A673 (cell line): ENCODE results near the gene MBD5. TPM values are rescaled to one million over a fixed set of nuclear protein-coding genes. Genes with fewer than 3 reads are reported as not detected.

Source experiments
- BruUV-seq: library from RNA; stranded (reverse); fragments of 400-500 nt; replicated peaks from 2 replicates; lab custom pipeline; 2021; lab: Mats Ljungman, UMichigan
- CTCF ChIA-PET: fragments of 300-600 bp; sonication (Branson Sonifier 250); formaldehyde crosslinking; loops from one replicate; lab custom pipeline; 2022; ENCODE audit warnings: antibody characterized with exemption; lab: Charles Lee
- POLR2A ChIA-PET: fragments of 300-600 bp; sonication (Branson Sonifier 250); formaldehyde crosslinking; loops from one replicate; lab custom pipeline; 2022; ENCODE audit warnings: antibody characterized with exemption; ENCODE audit not compliant: low non-redundant PET; lab: Charles Lee
- DNase-seq: peaks from one replicate; pipeline ENCODE4 v3.0.0-alpha.2; 2015; ENCODE audit warnings: low spot score
- H3K27ac ChIP-seq: fragments of 200-600 bp; sonication (generic); 2 replicates; pipeline ENCODE4 v1.5.1; 2016; ENCODE audit warnings: mixed run types, low read depth, mild to moderate bottlenecking, mixed read lengths, antibody characterized with exemption, low read length; ENCODE audit not compliant: poor library complexity, severe bottlenecking
- H3K27me3 ChIP-seq: fragments of 200-600 bp; sonication (generic); replicated peaks from 2 replicates; pipeline ENCODE4 v1.6.1; 2017; ENCODE audit warnings: mixed run types, low read depth, mild to moderate bottlenecking, mixed read lengths, antibody characterized with exemption, low read length; ENCODE audit not compliant: insufficient read depth, poor library complexity
- H3K36me3 ChIP-seq: fragments of 200-600 bp; sonication (generic); 2 replicates; pipeline ENCODE4 v1.6.1; 2016; ENCODE audit warnings: mixed run types, mild to moderate bottlenecking, mixed read lengths, antibody characterized with exemption, low read length; ENCODE audit not compliant: insufficient read depth, poor library complexity, severe bottlenecking
- H3K4me1 ChIP-seq: fragments of 200-600 bp; sonication (generic); 2 replicates; pipeline ENCODE4 v1.6.1; 2017; ENCODE audit warnings: mixed run types, mild to moderate bottlenecking, mixed read lengths, antibody characterized with exemption, low read length; ENCODE audit not compliant: insufficient read depth, poor library complexity, severe bottlenecking
- H3K4me3 ChIP-seq: fragments of 200-600 bp; sonication (generic); 2 replicates; pipeline ENCODE4 v1.5.1; 2016; ENCODE audit warnings: low read depth, mixed run types, mild to moderate bottlenecking, mixed read lengths, low read length; ENCODE audit not compliant: poor library complexity, severe bottlenecking
- H3K9me3 ChIP-seq: fragments of 200-600 bp; sonication (generic); 2 replicates; pipeline ENCODE4 v1.6.1; 2016; ENCODE audit warnings: mixed run types, low read depth, mild to moderate bottlenecking, mixed read lengths, antibody characterized with exemption, low read length; ENCODE audit not compliant: poor library complexity, severe bottlenecking
- CTCF ChIP-seq: fragments of 300-800, 200-600 bp; sonication (generic); conservative IDR thresholded peaks from 2 replicates; pipeline ENCODE4 v1.5.1; 2017; ENCODE audit warnings: low read depth, mild to moderate bottlenecking, antibody characterized with exemption, low read length, moderate library complexity, mixed read lengths
- EZH2 ChIP-seq: fragments of 200-600 bp; sonication (generic); IDR thresholded peaks from 2 replicates; pipeline ENCODE4 v1.6.1; 2017; ENCODE audit warnings: borderline replicate concordance, low read depth, mild to moderate bottlenecking, mixed read lengths, antibody characterized with exemption, low read length; ENCODE audit not compliant: poor library complexity, severe bottlenecking
- intact Hi-C: fragments of 100-400 bp; cut with micrococcal nuclease; formaldehyde crosslinking; loops from one replicate; pipeline ENCODE4 v1.10.0; 2022; ENCODE audit not compliant: unreplicated experiment
- total RNA-seq: library from RNA; stranded (reverse); gene quantifications from 2 replicates; pipeline ENCODE4 v1.2.3, GENCODE V29; 2021

MBD5 gene
- total RNA-seq, 1 experiment from 2014 or later: 32.4 TPM

GRCh38 chr2:148338541-148338940, 317.6 kb downstream of the MBD5 start:
- H3K4me1 ChIP-seq: no peaks in the 10 kb centered on the region
- H3K27ac ChIP-seq: no peak overlapping the region
- no peaks in the 10 kb centered on the region for H3K9me3 ChIP-seq
- BruUV-seq: no TSS peak
- H3K36me3 ChIP-seq: no peaks in the 10 kb centered on the region
- DNase-seq: no peak
- TF ChIP-seq EZH2 (no peak), CTCF (no peak)
- ChIA-PET CTCF (no interaction called here), POLR2A (no interaction called here)
- intact Hi-C loops: no loop called here
- no peaks in the 10 kb centered on the region for H3K27me3 ChIP-seq
- no peak overlapping the region for H3K4me3 ChIP-seq

- H3K27ac ChIP-seq: no peak overlapping the region
- no peak overlapping the region for H3K4me3 ChIP-seq
- no TSS peak for BruUV-seq
- ChIA-PET POLR2A (no interaction called here), CTCF (no interaction called here)
- no peaks in the 10 kb centered on the region for H3K4me1 ChIP-seq
- no peak for TF ChIP-seq CTCF
- TF ChIP-seq EZH2: no peak
- no peak for DNase-seq
- no peaks in the 10 kb centered on the region for H3K27me3 ChIP-seq
- intact Hi-C loops: no loop called here
- no peaks in the 10 kb centered on the region for H3K36me3 ChIP-seq
- no peaks in the 10 kb centered on the region for H3K9me3 ChIP-seq
These were observed 321.2 kb downstream of the MBD5 start for GRCh38 chr2:148342086-148342485.

GRCh38 chr2:148350199-148350598, 329.3 kb downstream of the MBD5 start:
- Histone ChIP-seq H3K27me3 (no peaks in the 10 kb centered on the region), H3K4me3 (no peak overlapping the region), H3K27ac (no peak overlapping the region), H3K9me3 (no peaks in the 10 kb centered on the region), H3K4me1 (no peaks in the 10 kb centered on the region), H3K36me3 (no peaks in the 10 kb centered on the region)
- DNase-seq: no peak
- intact Hi-C loops: no loop called here
- BruUV-seq: no TSS peak
- POLR2A ChIA-PET: no interaction called here
- TF ChIP-seq EZH2 (no peak), CTCF (no peak)
- CTCF ChIA-PET: no interaction called here
